ENCODE results near the gene NR2F2.

NR2F2 gene

DNA sequence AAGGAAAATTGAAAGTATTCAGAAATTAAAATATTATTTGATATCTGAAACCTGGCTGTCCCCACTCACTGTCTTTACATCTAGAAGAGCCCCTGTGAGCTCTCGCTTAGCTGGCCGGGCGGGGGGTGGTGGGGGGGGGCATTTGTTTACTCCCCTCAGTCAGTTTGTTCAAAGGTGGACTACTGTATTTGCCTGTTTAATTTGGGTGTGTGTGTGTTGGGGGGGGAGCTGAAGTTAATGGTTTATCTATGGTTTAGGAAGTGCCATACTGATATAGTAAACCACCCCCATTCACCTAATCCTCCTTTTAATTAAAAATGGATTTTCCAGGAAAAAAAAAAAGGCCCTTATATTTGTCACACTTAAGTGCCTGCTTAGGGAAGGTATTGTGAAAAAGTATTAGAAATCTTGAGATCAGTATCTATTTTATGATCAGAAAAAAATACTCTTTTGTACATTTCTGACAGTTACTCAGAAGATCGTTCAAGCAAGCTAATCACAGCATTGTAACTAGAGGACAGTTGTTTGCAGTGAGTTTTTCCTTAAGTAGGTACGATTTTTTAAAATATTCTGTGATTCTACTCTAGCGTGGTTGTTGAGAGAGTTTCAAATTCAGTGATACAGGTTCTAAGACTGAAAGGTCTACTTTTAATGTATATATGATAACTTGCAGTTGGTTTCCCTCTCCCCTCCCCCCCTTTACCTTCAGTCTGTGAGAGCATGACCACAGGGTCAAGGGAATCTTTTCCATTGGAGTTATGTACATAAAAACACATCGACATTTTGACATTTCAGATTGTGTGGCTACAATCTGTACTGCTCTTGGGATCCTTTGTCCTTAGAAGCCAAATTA, 8.5 kb downstream of the NR2F2 start:
- no CpG with 5 or more reads among the region's 7 CpGs for WGBS, 2 donors (ENCODE audit: extremely low coverage in 2 of 2, insufficient read length in 2 of 2, insufficient replicate concordance in 1 of 2)
- DNase-seq (ENCODE audit: low spot score), result no peak
- Histone ChIP-seq H3K4me3 (ENCODE audit: low read length in 2 of 2) (peak overlapping the region in 1 of 2 donors; percentile 81), H3K27me3 (ENCODE audit: control insufficient read depth in 3 of 3, insufficient read depth in 3 of 3, low read depth in 1 of 3, low read length in 3 of 3) (no peaks in the 10 kb centered on the region), H2AFZ (ENCODE audit: low read length) (no peak overlapping the region), H2BK5ac (ENCODE audit: low read length) (no peak overlapping the region), H2BK120ac (ENCODE audit: low read depth, low read length) (no peak overlapping the region), H3K9ac (ENCODE audit: low read depth, low read length, poor library complexity) (no peak overlapping the region), H3K27ac (replicated peaks; ENCODE audit: low read length) (no peak overlapping the region), H3K18ac (ENCODE audit: low read length) (no peak overlapping the region), H3K9me3 (replicated peaks in 1 of 2; ENCODE audit: control insufficient read depth in 2 of 2, insufficient read depth in 1 of 2, low read depth in 1 of 2, low read length in 2 of 2) (no peaks in the 10 kb centered on the region), H3K4me1 (ENCODE audit: control insufficient read depth in 2 of 2, insufficient read depth in 1 of 2, low read depth in 1 of 2, low read length in 2 of 2) (peaks cover 20 to 29% of the 10 kb centered on the region in 2 donors), H3K14ac (ENCODE audit: low read length) (no peak overlapping the region), H4K8ac (ENCODE audit: low read depth, low read length) (no peak overlapping the region), H3K23ac (ENCODE audit: low read depth, low read length, poor library complexity) (no peak overlapping the region), H2BK15ac (ENCODE audit: low read length) (no peak overlapping the region), H2AK5ac (ENCODE audit: low read depth, low read length) (no peak overlapping the region), H3K79me1 (ENCODE audit: low read depth, low read length) (peaks cover 5% of the 10 kb centered on the region), H3K4ac (ENCODE audit: low read length) (no peak overlapping the region), H3K4me2 (ENCODE audit: insufficient read depth, low read length, poor library complexity, severe bottlenecking) (no peak overlapping the region), H4K91ac (ENCODE audit: low read depth, low read length, poor library complexity) (no peak overlapping the region), H2BK12ac (ENCODE audit: low read length) (no peak overlapping the region), H3K36me3 (replicated peaks in 1 of 2; ENCODE audit: control insufficient read depth in 2 of 2, insufficient read depth in 2 of 2, low read length in 2 of 2) (peaks cover 23 to 82% of the 10 kb centered on the region in 2 donors)

DNA sequence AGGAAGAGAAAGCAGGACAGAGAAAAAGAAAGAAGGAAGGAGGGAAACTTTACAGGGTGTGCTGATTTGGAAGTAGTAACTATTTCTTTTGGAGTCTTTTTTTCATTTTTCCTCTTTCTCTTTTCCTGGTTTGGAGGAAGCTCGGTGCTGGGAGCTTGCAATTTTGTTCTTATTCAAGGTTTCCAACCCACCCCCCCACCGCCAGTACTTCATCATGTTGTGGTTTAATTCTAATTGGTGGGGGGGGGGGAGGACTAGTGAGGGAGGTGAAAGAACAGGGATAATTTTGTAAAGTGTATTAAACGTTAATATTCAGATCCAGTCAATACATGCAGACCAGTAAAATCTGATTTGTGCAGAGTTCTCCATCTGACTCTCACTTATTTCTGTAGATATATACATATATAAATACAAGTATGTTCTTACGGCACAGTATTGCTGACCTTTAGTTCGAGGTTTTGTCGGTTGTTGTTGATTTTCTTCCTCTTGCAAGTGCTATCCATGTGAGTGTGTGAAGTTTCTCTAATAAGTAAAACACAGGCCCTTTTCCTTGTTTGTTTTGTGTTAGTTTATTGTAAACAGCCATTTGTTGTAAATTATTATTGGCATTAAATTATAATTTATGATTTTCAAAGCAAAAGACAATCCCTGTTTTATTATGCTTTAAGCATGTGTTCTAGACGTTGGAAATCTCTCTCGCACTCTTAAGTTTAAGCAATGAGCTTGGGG, 9.3 kb downstream of the NR2F2 start:
- Histone ChIP-seq H2BK120ac (ENCODE audit: low read depth, low read length) (no peak overlapping the region), H3K36me3 (replicated peaks in 1 of 2; ENCODE audit: control insufficient read depth in 2 of 2, insufficient read depth in 2 of 2, low read length in 2 of 2) (peaks cover 17 to 82% of the 10 kb centered on the region in 2 donors), H3K4me3 (ENCODE audit: low read length in 2 of 2) (peak overlapping the region in 1 of 2 donors; percentile 51), H2AFZ (ENCODE audit: low read length) (no peak overlapping the region), H3K79me1 (ENCODE audit: low read depth, low read length) (peaks cover 7% of the 10 kb centered on the region), H3K4me2 (ENCODE audit: insufficient read depth, low read length, poor library complexity, severe bottlenecking) (peak overlapping the region; percentile 38), H2BK12ac (ENCODE audit: low read length) (no peak overlapping the region), H3K4ac (ENCODE audit: low read length) (no peak overlapping the region), H3K27me3 (ENCODE audit: control insufficient read depth in 3 of 3, insufficient read depth in 3 of 3, low read depth in 1 of 3, low read length in 3 of 3) (no peaks in the 10 kb centered on the region), H3K18ac (ENCODE audit: low read length) (no peak overlapping the region), H2BK5ac (ENCODE audit: low read length) (no peak overlapping the region), H2BK15ac (ENCODE audit: low read length) (no peak overlapping the region), H3K14ac (ENCODE audit: low read length) (no peak overlapping the region), H3K23ac (ENCODE audit: low read depth, low read length, poor library complexity) (no peak overlapping the region), H3K9me3 (replicated peaks in 1 of 2; ENCODE audit: control insufficient read depth in 2 of 2, insufficient read depth in 1 of 2, low read depth in 1 of 2, low read length in 2 of 2) (no peaks in the 10 kb centered on the region), H3K4me1 (ENCODE audit: control insufficient read depth in 2 of 2, insufficient read depth in 1 of 2, low read depth in 1 of 2, low read length in 2 of 2) (peaks cover 28 to 32% of the 10 kb centered on the region in 2 donors), H2AK5ac (ENCODE audit: low read depth, low read length) (no peak overlapping the region), H4K8ac (ENCODE audit: low read depth, low read length) (no peak overlapping the region), H4K91ac (ENCODE audit: low read depth, low read length, poor library complexity) (no peak overlapping the region), H3K27ac (replicated peaks; ENCODE audit: low read length) (peak overlapping the region; percentile 96), H3K9ac (ENCODE audit: low read depth, low read length, poor library complexity) (no peak overlapping the region)
- no peak for DNase-seq (ENCODE audit: low spot score)
- WGBS, 2 donors (ENCODE audit: extremely low coverage in 2 of 2, insufficient read length in 2 of 2, insufficient replicate concordance in 1 of 2), result no CpG with 5 or more reads among the region's 8 CpGs

DNA sequence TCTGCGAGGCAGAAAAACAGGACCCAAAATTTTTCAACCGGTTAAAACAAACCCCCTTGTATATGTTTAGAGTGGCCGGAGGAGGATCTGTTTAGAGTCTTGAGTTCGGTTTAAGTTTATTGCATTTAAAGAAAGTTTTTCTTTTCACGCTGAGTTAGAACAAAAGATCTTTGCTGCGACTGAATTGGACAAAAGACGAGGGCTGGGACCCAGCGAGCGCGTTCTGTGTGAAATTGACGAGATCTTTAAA, 9.8 kb downstream of the NR2F2 start:
- H2AK5ac ChIP-seq (ENCODE audit: low read depth, low read length), result no peak overlapping the region
- no peak overlapping the region for H3K9ac ChIP-seq (ENCODE audit: low read depth, low read length, poor library complexity)
- no peaks in the 10 kb centered on the region for H3K9me3 ChIP-seq (replicated peaks in 1 of 2; ENCODE audit: control insufficient read depth in 2 of 2, insufficient read depth in 1 of 2, low read depth in 1 of 2, low read length in 2 of 2)
- H2BK5ac ChIP-seq (ENCODE audit: low read length), result no peak overlapping the region
- H3K4me1 ChIP-seq (ENCODE audit: control insufficient read depth in 2 of 2, insufficient read depth in 1 of 2, low read depth in 1 of 2, low read length in 2 of 2), result peaks cover 32 to 33% of the 10 kb centered on the region in 2 donors
- DNase-seq (ENCODE audit: low spot score), result no peak
- WGBS, 2 donors (ENCODE audit: extremely low coverage in 2 of 2, insufficient read length in 2 of 2, insufficient replicate concordance in 1 of 2), result no CpG with 5 or more reads among the region's 11 CpGs
- H2BK12ac ChIP-seq (ENCODE audit: low read length), result no peak overlapping the region
- H3K4me2 ChIP-seq (ENCODE audit: insufficient read depth, low read length, poor library complexity, severe bottlenecking), result peak overlapping the region; percentile 38
- H2BK120ac ChIP-seq (ENCODE audit: low read depth, low read length), result no peak overlapping the region
- H3K27ac ChIP-seq (replicated peaks; ENCODE audit: low read length), result peak overlapping the region; percentile 96
- peaks cover 15 to 80% of the 10 kb centered on the region in 2 donors for H3K36me3 ChIP-seq (replicated peaks in 1 of 2; ENCODE audit: control insufficient read depth in 2 of 2, insufficient read depth in 2 of 2, low read length in 2 of 2)
- H3K14ac ChIP-seq (ENCODE audit: low read length), result no peak overlapping the region
- peak overlapping the region in 1 of 2 donors; percentile 51 for H3K4me3 ChIP-seq (ENCODE audit: low read length in 2 of 2)
- H3K23ac ChIP-seq (ENCODE audit: low read depth, low read length, poor library complexity), result no peak overlapping the region
- no peak overlapping the region for H4K8ac ChIP-seq (ENCODE audit: low read depth, low read length)
- no peak overlapping the region for H3K4ac ChIP-seq (ENCODE audit: low read length)
- H2AFZ ChIP-seq (ENCODE audit: low read length), result peak overlapping the region; percentile 75
- H3K18ac ChIP-seq (ENCODE audit: low read length), result no peak overlapping the region
- no peak overlapping the region for H2BK15ac ChIP-seq (ENCODE audit: low read length)
- peaks cover 9% of the 10 kb centered on the region for H3K79me1 ChIP-seq (ENCODE audit: low read depth, low read length)
- H4K91ac ChIP-seq (ENCODE audit: low read depth, low read length, poor library complexity), result no peak overlapping the region
- no peaks in the 10 kb centered on the region for H3K27me3 ChIP-seq (ENCODE audit: control insufficient read depth in 3 of 3, insufficient read depth in 3 of 3, low read depth in 1 of 3, low read length in 3 of 3)
